K562 (cell line): Measurements from ENCODE around the gene SOS1. TPM values are rescaled to one million over a fixed set of nuclear protein-coding genes. Genes with fewer than 3 reads are reported as not detected.

Source experiments
- ATAC-seq: fragments of 200-7000 bp; cut with Tn5 transposase; 3 replicates; pipeline ENCODE4 v1.9.1; 2020; ENCODE audit warnings: moderate library complexity
- BruUV-seq: library from RNA; stranded (reverse); fragments of 400-500 nt; replicated peaks from 2 replicates; lab custom pipeline; 2021; lab: Mats Ljungman, UMichigan
- CTCF ChIA-PET: fragments of 300-600 bp; formaldehyde crosslinking; extraction: SDS; loops from one replicate; lab custom pipeline; 2021; ENCODE audit warnings: low intra/inter-chr PET ratio; lab: Yijun Ruan, JAX
- POLR2A ChIA-PET: fragments of 300-600, 350-650 bp; sonication (Branson Sonifier 250); formaldehyde crosslinking; extraction: SDS; loops from one replicate; lab custom pipeline; 2021; ENCODE audit warnings: antibody characterized with exemption, inconsistent platforms; lab: Yijun Ruan, JAX
- DNase-seq, 4 experiments: peaks; one replicate each; pipeline versions ENCODE4 v3.0.0 to v3.0.0-alpha.2; 2011 to 2018; ENCODE audit warnings: low spot score in 3 of 4, mixed read lengths in 3 of 4; ENCODE audit errors: extremely low read depth in 1 of 4
- FAIRE-seq: peaks from 2 replicates; lab custom pipeline; 2011; peaks lifted over from hg19 to GRCh38; lab: Jason Lieb, UNC
- H2AFZ ChIP-seq: 2 replicates; pipeline ENCODE4 v1.6.0; 2011; ENCODE audit warnings: low read depth, low read length, control low read depth, inconsistent platforms
- H3K27ac ChIP-seq: fragments of 200-600 bp; 3 replicates; pipeline ENCODE4 v1.8.0; 2011; ENCODE audit warnings: low read depth, mild to moderate bottlenecking, control low read depth, inconsistent platforms, low read length, moderate library complexity, mixed read lengths; ENCODE audit errors: extremely low read depth
- H3K27me3 ChIP-seq, 2 experiments: fragments of 300-600 bp in 1 of 2; 2 replicates in 1 of 2; 3 replicates in 1 of 2; pipeline versions ENCODE4 v1.6.0 to v1.8.0; 2011; ENCODE audit warnings: inconsistent platforms in 2 of 2, low read length in 2 of 2, mild to moderate bottlenecking in 1 of 2, mixed read lengths in 1 of 2, moderate library complexity in 1 of 2; ENCODE audit not compliant: control insufficient read depth in 2 of 2, insufficient read depth in 2 of 2
- H3K36me3 ChIP-seq: fragments of 300-600 bp; 3 replicates; pipeline ENCODE4 v1.8.0; 2011; ENCODE audit warnings: mild to moderate bottlenecking, low read length, inconsistent platforms; ENCODE audit not compliant: control insufficient read depth, insufficient read depth
- H3K4me1 ChIP-seq, 2 experiments: fragments of 200-600 bp in 1 of 2; replicated peaks in 1 of 2; 2 replicates in 1 of 2; 3 replicates in 1 of 2; pipeline versions ENCODE4 v1.5.1 to v1.8.0; 2011; ENCODE audit warnings: inconsistent platforms in 2 of 2, low read length in 2 of 2, mild to moderate bottlenecking in 1 of 2, mixed read lengths in 1 of 2, moderate library complexity in 1 of 2; ENCODE audit not compliant: control insufficient read depth in 2 of 2, insufficient read depth in 2 of 2
- H3K4me2 ChIP-seq: 2 replicates; pipeline ENCODE4 v1.6.1; 2011; ENCODE audit warnings: low read length, control low read depth, inconsistent platforms, mixed read lengths; ENCODE audit not compliant: insufficient read depth
- H3K4me3 ChIP-seq: fragments of 200-600 bp; sonication (generic), shearing (Covaris generic); 2 replicates; pipeline ENCODE4 v1.5.1; 2016; ENCODE audit warnings: control low read depth, inconsistent platforms
- H3K79me2 ChIP-seq: fragments of 200-600 bp; 3 replicates; pipeline ENCODE4 v1.8.0; 2011; ENCODE audit warnings: low read length, inconsistent platforms; ENCODE audit not compliant: control insufficient read depth, insufficient read depth
- H3K9ac ChIP-seq, 2 experiments: 2 replicates each; pipeline versions ENCODE4 v1.6.0 to v1.6.1; 2011; ENCODE audit warnings: low read depth in 2 of 2, low read length in 2 of 2, control low read depth in 1 of 2, inconsistent platforms in 1 of 2, mild to moderate bottlenecking in 1 of 2, mixed read lengths in 1 of 2; ENCODE audit not compliant: insufficient read depth in 1 of 2
- H3K9me1 ChIP-seq: one replicate; pipeline ENCODE4 v1.6.0; 2011; ENCODE audit warnings: inconsistent platforms, mild to moderate bottlenecking, low read length, moderate library complexity; ENCODE audit not compliant: control insufficient read depth, insufficient read depth
- H3K9me3 ChIP-seq: replicated peaks from 2 replicates; pipeline ENCODE4 v1.5.1; 2011; ENCODE audit warnings: low read depth, low read length, inconsistent platforms; ENCODE audit not compliant: control insufficient read depth, insufficient read depth
- H4K20me1 ChIP-seq: replicated peaks from 2 replicates; pipeline ENCODE4 v1.6.1; 2011; ENCODE audit warnings: low read length, inconsistent platforms, mixed read lengths; ENCODE audit not compliant: control insufficient read depth, insufficient read depth
- MAFG ChIP-seq: fragments of 450-650 bp; conservative IDR thresholded peaks from 2 replicates; pipeline ENCODE4 v1.6.1; 2016; ENCODE audit warnings: missing genetic modification characterization, missing compliant biosample characterization
- SNAPC5 ChIP-seq: fragments of 250-450 bp; sonication (Bioruptor Pico); IDR thresholded peaks from 2 replicates; pipeline ENCODE4 v1.8.0; 2021; ENCODE audit warnings: moderate library complexity, mild to moderate bottlenecking, inconsistent platforms
- ZBTB40 ChIP-seq, 2 experiments: fragments of 450-650 bp in 1 of 2; sonication (generic) in 1 of 2; formaldehyde crosslinking in 1 of 2; IDR thresholded peaks; 2 replicates each; pipeline versions ENCODE4 v1.7.1 to v1.9.0; 2016 to 2022; ENCODE audit warnings: inconsistent platforms in 1 of 2, mild to moderate bottlenecking in 1 of 2, missing genetic modification reagents in 1 of 2
- ZNF316 ChIP-seq: fragments of 450-650 bp; IDR thresholded peaks from 2 replicates; pipeline ENCODE4 v1.6.1; 2016
- WGBS: fragments of 100-300 bp; shearing (Covaris generic); methylation state at CpG from one replicate; pipeline ENCODE4 v1.1.6; 2016; ENCODE audit warnings: low coverage, mixed read lengths; ENCODE audit not compliant: insufficient coverage; ENCODE audit errors: missing lambda C conversion rate; 5-methylcytosine and 5-hydroxymethylcytosine counted together
- in situ Hi-C: fragments of 300-500 bp; cut with MboI; formaldehyde crosslinking; loops from 4 replicates; pipeline ENCODE4 v1.15.0; 2018; ENCODE audit warnings: inconsistent platforms, mixed read lengths
- intact Hi-C: fragments of 100-400 bp; cut with micrococcal nuclease; formaldehyde crosslinking; loops from 2 replicates; pipeline ENCODE4 v1.14.2; 2022
- polyA plus RNA-seq, 8 experiments: library from polyadenylated mRNA; depleted of rRNA in 4 of 8; stranded (reverse) in 5 of 8; unstranded in 3 of 8; fragments of >200 nt; fragmentation: Nextera tagmentation in 2 of 8; fragmentation: Illumina TruSeq in 1 of 8; extraction: Ambion mirVana in 2 of 8; extraction: Trizol in 1 of 8; gene quantifications; 2 replicates each; pipeline versions ENCODE4 v1.2.1 to v1.2.3, GENCODE V29; 2011 to 2014; ENCODE audit warnings: inconsistent platforms in 1 of 8, missing spikeins in 1 of 8
- total RNA-seq, 7 experiments: library from RNA; depleted of rRNA in 6 of 7; stranded (reverse); fragments of >200 nt in 6 of 7; fragmentation: Illumina TruSeq in 2 of 7; extraction: Trizol in 2 of 7; gene quantifications; 2 replicates each; pipeline versions ENCODE4 v1.2.1 to v1.2.3, GENCODE V29; 2011 to 2021; ENCODE audit warnings: low replicate concordance in 1 of 7

SOS1 gene
- total and polyA plus RNA-seq, 9 of the 15 experiments (the other 6 are each of a cell fraction or from before 2014, with no cell fraction given), result 2.5 to 27.1 (median 16.3) TPM

DNA sequence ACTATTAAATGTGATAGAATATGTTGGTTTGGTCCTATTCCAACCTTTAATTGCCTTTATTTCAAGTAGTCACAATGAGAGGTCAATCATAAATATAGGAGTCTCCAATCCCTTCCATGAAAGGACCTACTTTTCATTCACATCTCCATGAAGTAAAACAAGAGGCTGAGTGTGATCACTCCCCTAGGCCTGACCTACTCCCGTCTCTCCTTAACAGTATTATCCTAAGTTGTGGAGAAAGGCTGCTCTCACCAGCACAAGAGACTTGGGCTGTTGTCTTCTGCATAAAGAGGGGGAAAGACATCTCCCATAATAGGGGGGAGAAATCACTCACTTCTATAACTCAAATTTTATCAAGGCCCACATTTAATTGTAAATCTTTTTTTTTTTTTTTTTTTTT is 105.4 kb downstream of the SOS1 start:
- no peak for TF ChIP-seq MAFG (tag)
- 87% methylated on average over 1 of the region's 1 CpG for WGBS
- Histone ChIP-seq H2AFZ (no peak overlapping the region), H3K36me3 (peaks cover 30% of the 10 kb centered on the region), H3K4me3 (no peak overlapping the region), H3K9me3 (no peaks in the 10 kb centered on the region), H3K9ac (no peak overlapping the region), H3K9me1 (no peaks in the 10 kb centered on the region), H3K4me2 (no peak overlapping the region), H3K27ac (no peak overlapping the region), H4K20me1 (no peaks in the 10 kb centered on the region), H3K79me2 (no peaks in the 10 kb centered on the region), H3K27me3 (no peaks in the 10 kb centered on the region), H3K4me1 (no peaks in the 10 kb centered on the region)
- no peak for ATAC-seq
- intact Hi-C loops, result no loop called here
- DNase-seq, result no peak
- no TSS peak for BruUV-seq
- no peak for FAIRE-seq
- in situ Hi-C loops, result no loop called here
- CTCF ChIA-PET, result no interaction called here
- POLR2A ChIA-PET, result no interaction called here

GRCh38 chr2:39013871-39014270 is 107.0 kb downstream of the SOS1 start:
- Histone ChIP-seq H3K9ac (no peak overlapping the region), H3K9me1 (no peaks in the 10 kb centered on the region), H3K4me1 (no peaks in the 10 kb centered on the region), H3K4me2 (no peak overlapping the region), H3K9me3 (no peaks in the 10 kb centered on the region), H3K27me3 (no peaks in the 10 kb centered on the region), H4K20me1 (no peaks in the 10 kb centered on the region), H2AFZ (no peak overlapping the region), H3K36me3 (peaks cover 30% of the 10 kb centered on the region), H3K79me2 (no peaks in the 10 kb centered on the region), H3K4me3 (no peak overlapping the region), H3K27ac (no peak overlapping the region)
- no TSS peak for BruUV-seq
- ATAC-seq (no peak), FAIRE-seq (no peak), DNase-seq (no peak)
- CTCF ChIA-PET, result no interaction called here
- 71% methylated on average over 3 of the region's 3 CpGs for WGBS
- intact Hi-C loops, result no loop called here
- in situ Hi-C loops, result no loop called here
- POLR2A ChIA-PET, result no interaction called here
- TF ChIP-seq MAFG (tag) (0 out of 2 replicates have a peak, but pooled peaks have one; percentile 11), ZNF316 (peak; percentile 80), ZBTB40 (IDR thresholded peaks at IDR 0.05) (no peak), ZBTB40 (CRISPR knock-in tag; IDR thresholded peaks at IDR 0.05) (no peak), SNAPC5 (no peak)
